ENCODE measurements around the gene SYT3. TPM values are rescaled to one million over a fixed set of nuclear protein-coding genes. Genes with fewer than 3 reads are reported as not detected.
"Not testable (repeated sequence)": the region's sequence is repeated elsewhere in the genome, so short reads cannot be mapped to it uniquely, and the experiment has no call there.

The SYT3 gene
- total RNA-seq, 1 experiment from 2014 or later, result 0.11 TPM

GRCh38 chr19:50602935-50603334, 36.7 kb downstream of the SYT3 start:
- DNase-seq (ENCODE audit: low read depth), result no peak

GRCh38 chr19:50602496-50602895, 37.2 kb downstream of the SYT3 start:
- no peak for DNase-seq (ENCODE audit: low read depth)

- DNase-seq (ENCODE audit: low read depth), result no peak
Observed at GRCh38 chr19:50602089-50602422, 37.6 kb downstream of the SYT3 start.

DNA sequence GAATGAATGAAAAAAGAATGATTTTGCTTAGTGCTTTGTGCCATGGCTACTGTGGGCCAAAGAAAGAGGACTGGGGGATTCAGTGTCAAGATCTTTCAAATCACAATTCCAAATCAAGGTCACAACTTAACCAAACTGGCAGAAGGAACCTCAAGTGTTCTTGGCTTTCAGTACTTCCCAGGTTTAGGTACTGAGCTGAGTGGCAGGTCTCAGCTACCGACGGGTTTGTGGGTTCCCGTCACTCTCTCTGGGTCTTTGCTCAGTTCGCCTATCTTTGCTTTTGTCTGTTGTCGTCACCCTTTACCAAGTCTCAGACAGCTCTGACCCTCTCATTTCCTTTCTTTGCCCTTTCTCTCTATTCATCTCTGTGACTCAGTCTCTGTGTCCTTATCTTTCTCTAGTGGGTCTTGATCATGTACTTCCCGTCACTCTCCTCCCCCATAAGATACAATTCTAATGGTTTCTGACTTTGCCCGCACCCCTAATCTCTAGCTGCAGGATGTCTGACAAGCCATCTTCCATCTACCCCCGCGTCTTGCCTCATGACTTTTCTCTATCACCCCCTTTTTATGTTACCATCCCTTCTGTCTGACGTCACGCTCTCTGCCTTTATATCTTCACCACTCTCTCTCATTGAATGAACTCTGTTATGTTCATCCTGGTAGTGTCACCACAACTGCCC, 38.1 kb downstream of the SYT3 start:
- no peak for DNase-seq (ENCODE audit: low read depth)

DNA sequence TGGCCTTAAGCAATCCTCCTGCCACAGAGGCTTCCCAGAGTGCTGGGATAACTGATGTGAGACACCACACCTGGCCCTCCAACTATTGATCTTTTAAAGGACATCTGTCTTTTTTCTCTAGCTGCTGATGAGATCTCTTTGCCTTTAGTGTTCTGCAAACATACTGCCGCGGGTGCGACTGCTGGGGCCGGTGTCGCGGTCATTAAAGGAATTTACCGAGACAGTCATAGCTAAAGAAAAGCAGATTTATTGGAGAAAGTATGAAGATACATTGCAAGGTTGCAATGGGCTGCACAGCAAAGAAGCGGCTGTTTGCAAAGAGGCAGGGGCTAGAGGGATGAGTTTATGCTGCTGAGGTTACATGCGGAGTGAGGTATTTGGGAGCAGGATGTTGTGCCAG, 40.3 kb downstream of the SYT3 start:
- DNase-seq (ENCODE audit: low read depth), result no peak

GRCh38 chr19:50590191-50590590, 49.5 kb downstream of the SYT3 start:
- DNase-seq (ENCODE audit: low read depth), result no peak

- not testable (repeated sequence) for DNase-seq (ENCODE audit: low read depth)
Observed at GRCh38 chr19:50581795-50582660, 57.7 kb downstream of the SYT3 start.

DNA sequence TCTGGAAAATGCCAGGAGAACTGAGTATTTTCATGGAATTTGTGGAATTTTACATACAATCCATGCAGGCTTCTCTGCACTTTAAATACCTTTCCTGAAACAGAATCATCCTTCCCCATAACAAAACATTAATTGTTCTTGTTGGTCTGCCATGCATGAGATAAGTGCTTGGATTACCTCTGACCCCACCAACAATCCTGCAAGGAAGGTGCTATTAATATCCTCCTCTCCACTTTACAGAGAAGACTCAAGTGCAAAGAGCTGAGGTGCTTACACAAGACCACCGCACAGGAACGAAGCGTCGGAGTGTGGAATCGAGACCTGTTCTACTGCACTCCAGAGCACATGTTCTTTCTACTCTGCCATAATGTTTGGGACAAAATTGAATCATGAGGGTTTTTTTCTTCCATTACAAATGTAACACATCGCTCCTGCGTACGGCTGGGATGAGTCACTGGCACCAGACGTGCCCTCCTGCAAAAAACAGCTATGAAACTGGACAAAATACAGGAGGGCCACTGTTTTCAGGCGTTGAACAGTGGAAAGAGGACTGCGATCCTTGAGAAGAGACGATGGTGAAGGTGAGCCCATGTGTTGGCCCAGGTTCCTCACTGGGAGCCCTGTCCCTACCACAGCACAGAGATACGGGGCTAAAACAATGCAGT, 58.6 kb downstream of the SYT3 start:
- no peak for DNase-seq (ENCODE audit: low read depth)

DNA sequence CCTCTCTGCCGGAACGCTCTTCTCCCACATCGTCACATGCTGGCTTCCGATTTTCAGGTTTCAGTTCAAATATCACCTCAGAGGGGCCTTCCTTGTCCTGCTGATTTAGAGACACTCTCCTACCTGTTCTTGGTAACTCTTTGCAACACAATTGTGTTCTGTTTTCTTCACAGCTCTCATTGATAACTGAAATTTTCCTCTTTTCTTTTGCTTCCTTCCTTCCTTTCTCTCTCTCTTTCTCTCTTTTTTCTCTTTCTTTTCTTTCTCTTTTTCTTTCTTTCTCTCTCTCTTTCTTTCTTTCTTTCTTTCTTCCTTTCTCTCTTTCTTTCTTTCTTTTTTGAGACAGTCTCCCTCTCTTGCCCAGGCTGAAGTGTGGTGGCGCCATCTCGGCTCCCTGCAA, 59.4 kb downstream of the SYT3 start:
- no peak for DNase-seq (ENCODE audit: low read depth)

- DNase-seq (ENCODE audit: low read depth), result not testable (repeated sequence)
Observed at GRCh38 chr19:50576769-50577168, 62.9 kb downstream of the SYT3 start.

- DNase-seq (ENCODE audit: low read depth), result no peak
Observed at GRCh38 chr19:50573741-50574461, 65.8 kb downstream of the SYT3 start.

Other genes starting within 250 kb of the SYT3 start
- gene SPIB, start 220.9 kb downstream of the SYT3 start, total RNA-seq (2014; rRNA removed), result not detected in 2 replicates
- 0.11 TPM in 1 of 2 replicates, not detected in the other for gene MYBPC2, start 207.0 kb downstream of the SYT3 start, total RNA-seq (2014; rRNA removed)
- 116 and 122 TPM in 2 replicates for gene EMC10, start 163.4 kb downstream of the SYT3 start, total RNA-seq (2014; rRNA removed)
- gene GARIN5A, start 163.0 kb downstream of the SYT3 start, total RNA-seq (2014; rRNA removed), result 0.23 and 2.4 TPM in 2 replicates
- gene JOSD2, start 128.7 kb downstream of the SYT3 start, total RNA-seq (2014; rRNA removed), result 41.7 and 47.3 TPM in 2 replicates
- not detected in 2 replicates for gene ASPDH, start 126.0 kb downstream of the SYT3 start, total RNA-seq (2014; rRNA removed)
- not detected in 2 replicates for gene LRRC4B, start 71.4 kb downstream of the SYT3 start, total RNA-seq (2014; rRNA removed)
- gene C19orf81, start 9.6 kb upstream of the SYT3 start, total RNA-seq (2014; rRNA removed), result not detected in 2 replicates
- gene SHANK1, start 79.9 kb upstream of the SYT3 start, total RNA-seq (2014; rRNA removed), result 3.6 and 6.3 TPM in 2 replicates
- gene CLEC11A, start 83.5 kb upstream of the SYT3 start, total RNA-seq (2014; rRNA removed), result 129 and 189 TPM in 2 replicates
- gene GPR32, start 130.6 kb upstream of the SYT3 start, total RNA-seq (2014; rRNA removed), result not detected in 2 replicates
- not detected in 2 replicates for gene ACP4, start 150.5 kb upstream of the SYT3 start, total RNA-seq (2014; rRNA removed)
- gene KLK1, start 183.9 kb upstream of the SYT3 start, total RNA-seq (2014; rRNA removed), result not detected in 2 replicates
- not detected in 2 replicates for gene KLK15, start 193.7 kb upstream of the SYT3 start, total RNA-seq (2014; rRNA removed)
- not detected in 2 replicates for gene KLK3, start 215.0 kb upstream of the SYT3 start, total RNA-seq (2014; rRNA removed)
- gene KLK2, start 233.6 kb upstream of the SYT3 start, total RNA-seq (2014; rRNA removed), result not detected in 2 replicates